SH-SY5Y (cell line): Measurements from ENCODE around the gene CHST11.

Source experiments
- GATA2 ChIP-seq: IDR thresholded peaks from 2 replicates; pipeline ENCODE4 v1.6.1; 2011; ENCODE audit warnings: mild to moderate bottlenecking, low read depth, low read length
- GATA3 ChIP-seq: IDR thresholded peaks from 2 replicates; pipeline ENCODE4 v1.6.1; 2011; ENCODE audit warnings: low read depth, mild to moderate bottlenecking, low read length, moderate library complexity

CHST11 gene

DNA sequence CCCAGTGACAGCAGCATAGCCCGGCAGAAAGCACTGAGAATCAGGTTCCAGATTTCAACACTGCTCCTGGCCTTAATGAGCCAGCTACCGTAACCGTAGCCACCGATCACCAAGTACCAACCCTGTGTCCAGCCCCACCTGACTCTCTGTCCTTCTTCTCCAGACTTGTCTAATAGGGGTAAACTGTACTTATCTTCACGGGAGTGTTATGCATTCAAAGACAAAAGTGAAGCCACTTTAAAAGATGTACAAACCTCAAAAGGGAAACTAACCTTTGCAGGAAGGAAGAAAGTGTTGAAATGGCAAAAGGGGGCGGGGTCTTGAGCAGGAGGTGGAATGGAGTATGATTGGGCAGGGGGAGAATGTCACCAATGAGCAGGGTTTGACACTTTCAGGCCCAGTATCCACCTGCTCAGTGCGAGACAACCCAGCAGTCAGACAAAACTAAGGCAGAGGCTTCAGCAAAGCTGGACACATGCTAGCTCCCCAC is 226.1 kb downstream of the CHST11 start:
- TF ChIP-seq GATA2 (no peak), GATA3 (no peak)

- no peak for TF ChIP-seq GATA2
- no peak for TF ChIP-seq GATA3
Observed at GRCh38 chr12:104683831-104684503, 227.2 kb downstream of the CHST11 start.

DNA sequence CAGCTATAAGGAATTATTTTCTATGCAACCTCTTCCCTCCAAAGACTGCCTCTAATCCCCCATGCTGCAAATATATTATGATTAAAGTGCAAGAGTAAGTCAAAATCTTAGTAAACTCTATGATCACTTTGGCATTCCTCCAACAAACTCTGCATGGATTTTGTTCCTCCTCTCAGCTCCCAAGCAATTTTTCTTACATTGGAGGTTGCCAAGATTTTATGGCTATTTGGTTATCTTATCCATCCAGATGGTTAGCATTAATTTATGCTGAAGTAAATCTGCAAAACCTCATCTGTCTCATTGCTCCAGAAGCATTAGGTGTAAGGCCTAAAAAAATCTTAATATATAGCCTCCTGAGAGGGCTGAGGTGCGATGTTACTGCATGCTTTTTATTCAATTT is 228.1 kb downstream of the CHST11 start:
- TF ChIP-seq GATA2 (no peak), GATA3 (no peak)

- TF ChIP-seq GATA3 (no peak), GATA2 (no peak)
Observed at GRCh38 chr12:104685366-104685765, 228.6 kb downstream of the CHST11 start.

DNA sequence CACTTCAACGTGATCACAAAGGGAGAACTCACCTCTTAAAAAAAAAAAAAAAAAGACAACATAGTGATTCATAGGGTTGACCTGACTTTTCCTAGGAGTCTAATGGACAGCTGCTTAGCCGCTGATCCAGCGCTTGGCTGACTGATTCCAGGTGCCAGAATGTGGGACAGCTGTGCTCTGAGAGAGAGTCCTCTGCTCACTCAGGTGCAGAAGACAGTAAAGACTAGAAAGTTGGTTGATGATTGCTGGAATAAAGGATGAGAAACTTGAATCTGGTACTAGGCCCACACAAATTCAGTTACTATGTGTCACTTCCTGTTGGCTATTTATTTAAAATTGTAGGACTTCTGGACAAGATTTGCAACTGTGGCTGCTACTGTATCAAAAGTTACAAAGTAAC is 229.4 kb downstream of the CHST11 start:
- TF ChIP-seq GATA2 (no peak), GATA3 (no peak)

- TF ChIP-seq GATA3 (no peak), GATA2 (no peak)
Observed at GRCh38 chr12:104687823-104688573, 231.2 kb downstream of the CHST11 start.

DNA sequence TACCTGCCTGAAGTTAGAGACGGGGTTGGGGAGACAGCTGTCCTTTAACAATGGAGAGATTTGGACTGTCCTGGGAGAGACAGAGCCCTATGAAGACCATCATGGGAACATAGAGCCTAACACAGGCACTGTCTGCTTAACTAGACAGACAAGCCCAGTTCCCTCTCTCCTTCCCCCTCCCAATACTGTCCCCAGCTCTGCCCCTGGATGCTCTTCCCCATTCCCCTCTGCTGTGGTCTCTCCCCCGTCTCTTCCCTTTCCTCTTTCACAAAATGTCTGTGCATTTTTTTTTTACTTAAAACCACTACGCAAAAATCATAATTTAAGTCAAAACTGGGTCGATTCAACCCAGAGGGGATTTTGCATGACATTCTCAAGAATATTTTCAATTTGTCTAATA is 232.9 kb downstream of the CHST11 start:
- no peak for TF ChIP-seq GATA2
- TF ChIP-seq GATA3 = no peak

- no peak for TF ChIP-seq GATA3
- no peak for TF ChIP-seq GATA2
Observed at GRCh38 chr12:104691721-104692556, 235.2 kb downstream of the CHST11 start.

GRCh38 chr12:104692557-104693218 is 235.9 kb downstream of the CHST11 start:
- TF ChIP-seq GATA3 = no peak
- TF ChIP-seq GATA2 = no peak

DNA sequence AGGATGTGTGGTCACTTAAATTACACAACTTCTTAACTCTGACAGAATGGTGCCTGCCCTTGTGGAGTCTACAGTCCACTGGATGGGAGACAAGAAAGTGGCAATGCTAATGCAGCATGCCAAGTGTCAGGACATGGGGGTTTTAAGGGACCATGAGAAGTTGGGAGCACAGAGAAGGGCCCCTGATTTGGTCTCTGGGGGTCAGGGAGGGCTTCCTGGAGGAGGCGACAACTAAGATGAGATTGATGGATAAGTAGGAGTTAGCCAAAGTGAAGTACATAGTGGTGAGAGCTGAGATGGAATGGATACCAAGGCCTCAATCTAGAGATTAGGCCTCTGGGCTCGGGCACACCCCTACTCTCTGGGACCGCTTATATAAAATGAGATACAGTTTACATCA is 236.7 kb downstream of the CHST11 start:
- TF ChIP-seq GATA2 = no peak
- TF ChIP-seq GATA3 = no peak

GRCh38 chr12:104694161-104694560 is 237.4 kb downstream of the CHST11 start:
- no peak for TF ChIP-seq GATA3
- no peak for TF ChIP-seq GATA2

- TF ChIP-seq GATA3 (no peak), GATA2 (no peak)
Observed at GRCh38 chr12:104694711-104695110, 238.0 kb downstream of the CHST11 start.

GRCh38 chr12:104695453-104696148 is 238.9 kb downstream of the CHST11 start:
- no peak for TF ChIP-seq GATA3
- TF ChIP-seq GATA2 = no peak
